IPS DF 6.9 (cell line): Measurements from ENCODE around the gene FLNC.

Experiments
- DNase-seq: peaks from one replicate; pipeline ENCODE4 v3.0.0-alpha.2; 2013; ENCODE audit warnings: low read depth, low spot score
- H3K27ac ChIP-seq: one replicate; pipeline ENCODE4 v1.5.1; 2013; ENCODE audit warnings: low read length, control low read depth
- H3K27me3 ChIP-seq: 2 replicates; pipeline ENCODE4 v1.6.1; 2013; ENCODE audit warnings: mild to moderate bottlenecking, low read length; ENCODE audit not compliant: control insufficient read depth, insufficient read depth
- H3K36me3 ChIP-seq: 2 replicates; pipeline ENCODE4 v1.6.1; 2013; ENCODE audit warnings: low read length; ENCODE audit not compliant: control insufficient read depth, insufficient read depth
- H3K4me1 ChIP-seq: 2 replicates; pipeline ENCODE4 v1.6.1; 2013; ENCODE audit warnings: low read length; ENCODE audit not compliant: control insufficient read depth, insufficient read depth
- H3K4me3 ChIP-seq: 2 replicates; pipeline ENCODE4 v1.5.1; 2013; ENCODE audit warnings: mild to moderate bottlenecking, low read length
- H3K9me3 ChIP-seq: 2 replicates; pipeline ENCODE4 v1.6.1; 2013; ENCODE audit warnings: low read length, inconsistent platforms; ENCODE audit not compliant: control insufficient read depth, insufficient read depth
- WGBS: extraction: QIAGEN DNeasy Blood & Tissue Kit; methylation state at CpG from one replicate; pipeline ENCODE4 v1.1.7; 2013; ENCODE audit warnings: mixed read lengths, missing lambda C conversion rate; ENCODE audit not compliant: insufficient read length, insufficient coverage; 5-methylcytosine and 5-hydroxymethylcytosine counted together

The FLNC gene

DNA sequence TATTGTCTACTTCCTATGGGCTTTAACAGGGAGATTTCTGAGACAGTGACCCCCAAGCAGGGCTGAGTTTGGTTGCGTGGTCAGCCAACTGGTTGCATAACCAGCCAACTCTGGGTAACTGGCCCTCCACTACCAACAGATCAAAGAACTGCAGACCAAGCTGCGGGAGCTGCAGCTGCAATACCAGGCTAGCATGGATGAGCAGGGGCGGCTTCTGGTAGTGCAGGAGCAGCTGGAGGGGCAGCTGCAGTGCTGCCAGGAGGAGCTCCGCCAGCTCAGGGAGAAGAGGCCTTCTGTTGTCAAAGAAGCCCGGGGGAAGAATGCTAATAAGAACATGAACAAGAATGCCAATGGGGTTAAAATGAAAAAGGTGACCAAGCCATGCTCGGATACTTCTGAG is 15.7 kb upstream of the FLNC start:
- no peaks in the 10 kb centered on the region for H3K9me3 ChIP-seq
- H3K27ac ChIP-seq: no peak overlapping the region
- peaks cover 2% of the 10 kb centered on the region; the same call in 1 of the 2 replicates for H3K36me3 ChIP-seq
- H3K27me3 ChIP-seq: no peaks in the 10 kb centered on the region
- H3K4me3 ChIP-seq: no peak overlapping the region
- DNase-seq: no peak
- H3K4me1 ChIP-seq: 0 out of 2 replicates have a peak, but pooled peaks cover 3% of the 10 kb centered on the region
- WGBS: no CpG with 5 or more reads among the region's 6 CpGs

DNA sequence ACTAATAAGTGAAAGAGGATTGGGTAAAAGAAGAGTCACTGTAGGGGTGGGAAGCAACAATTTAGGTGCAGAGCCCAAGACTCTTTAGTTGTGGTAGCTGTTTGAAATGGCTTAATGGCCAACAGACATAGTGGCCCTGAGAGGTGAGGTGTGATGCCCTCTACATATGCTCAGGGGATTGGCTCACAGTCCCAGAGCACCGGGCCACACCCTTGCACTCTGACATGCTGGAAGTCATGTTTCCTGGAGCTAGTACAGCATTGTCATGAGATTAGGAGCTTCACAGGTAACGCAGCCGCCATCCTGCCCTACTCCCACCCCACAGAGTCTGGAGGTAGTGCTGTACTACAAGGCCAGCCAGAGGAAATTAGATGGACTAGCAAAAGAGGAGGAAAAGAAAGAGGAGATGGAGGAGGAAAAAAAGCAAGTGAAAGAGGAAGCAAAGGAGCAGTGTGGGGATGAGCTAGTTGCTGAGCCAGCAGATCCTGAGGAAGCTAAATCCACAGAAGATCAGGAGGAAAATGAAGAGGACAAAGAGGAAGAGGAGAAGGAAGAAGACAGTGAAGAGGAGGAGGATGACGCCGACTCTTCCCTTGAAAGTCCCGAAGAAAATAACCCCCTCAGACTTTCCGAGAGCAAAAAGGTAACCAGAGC is 14.8 kb upstream of the FLNC start:
- no CpG with 5 or more reads among the region's 7 CpGs for WGBS
- H3K4me3 ChIP-seq: no peak overlapping the region
- H3K27me3 ChIP-seq: no peaks in the 10 kb centered on the region
- H3K9me3 ChIP-seq: no peaks in the 10 kb centered on the region
- no peak for DNase-seq
- 0 out of 2 replicates have a peak, but pooled peaks cover 3% of the 10 kb centered on the region for H3K4me1 ChIP-seq
- no peaks in the 10 kb centered on the region for H3K36me3 ChIP-seq
- H3K27ac ChIP-seq: no peak overlapping the region

DNA sequence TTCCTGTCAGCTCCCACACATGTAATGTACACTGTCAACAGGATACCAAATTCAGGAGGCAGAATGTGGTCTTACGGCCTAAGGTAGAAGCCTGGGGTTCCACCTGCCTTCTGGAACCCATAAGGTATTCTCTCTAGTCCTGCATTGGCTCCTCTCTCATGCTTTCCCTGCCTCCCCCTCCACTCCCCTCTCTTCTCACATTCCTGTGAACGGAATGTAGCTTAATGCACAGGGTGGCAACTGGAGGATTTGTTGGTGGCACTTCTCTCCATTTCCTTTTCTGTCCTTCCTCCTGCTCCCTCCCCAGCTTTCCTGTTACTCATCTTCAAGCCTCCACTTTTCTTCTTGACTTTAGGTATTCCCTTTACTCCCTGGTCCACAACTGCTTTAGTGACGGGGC is 11.5 kb upstream of the FLNC start:
- Histone ChIP-seq H3K9me3 (no peaks in the 10 kb centered on the region), H3K4me3 (no peak overlapping the region), H3K27ac (no peak overlapping the region), H3K4me1 (no peaks in the 10 kb centered on the region), H3K36me3 (no peaks in the 10 kb centered on the region), H3K27me3 (no peaks in the 10 kb centered on the region)
- no peak for DNase-seq
- no CpG with 5 or more reads among the region's 3 CpGs for WGBS

DNA sequence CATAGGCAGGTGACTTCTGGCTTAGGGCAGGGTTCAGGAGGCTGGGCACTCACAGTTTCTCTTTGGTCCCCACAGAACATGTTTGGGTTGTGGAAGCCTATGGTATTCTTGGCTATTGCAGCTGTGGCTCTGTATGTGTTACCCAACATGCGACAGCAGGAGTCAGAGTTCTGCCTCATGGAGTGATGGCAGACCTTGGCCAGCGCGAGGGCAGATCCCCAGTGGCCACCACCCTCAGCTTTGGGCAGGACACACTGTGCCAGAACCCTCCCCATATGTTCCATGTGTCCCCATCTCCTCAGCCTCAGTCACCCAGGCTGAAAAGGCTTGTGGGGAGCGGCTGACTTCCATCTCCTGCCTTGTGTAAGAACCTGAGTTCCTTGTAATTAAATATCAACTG is 8.5 kb upstream of the FLNC start:
- H3K36me3 ChIP-seq: no peaks in the 10 kb centered on the region
- no CpG with 5 or more reads among the region's 4 CpGs for WGBS
- H3K9me3 ChIP-seq: no peaks in the 10 kb centered on the region
- no peaks in the 10 kb centered on the region for H3K4me1 ChIP-seq
- no peak overlapping the region for H3K27ac ChIP-seq
- no peak overlapping the region for H3K4me3 ChIP-seq
- DNase-seq: no peak
- no peaks in the 10 kb centered on the region for H3K27me3 ChIP-seq

DNA sequence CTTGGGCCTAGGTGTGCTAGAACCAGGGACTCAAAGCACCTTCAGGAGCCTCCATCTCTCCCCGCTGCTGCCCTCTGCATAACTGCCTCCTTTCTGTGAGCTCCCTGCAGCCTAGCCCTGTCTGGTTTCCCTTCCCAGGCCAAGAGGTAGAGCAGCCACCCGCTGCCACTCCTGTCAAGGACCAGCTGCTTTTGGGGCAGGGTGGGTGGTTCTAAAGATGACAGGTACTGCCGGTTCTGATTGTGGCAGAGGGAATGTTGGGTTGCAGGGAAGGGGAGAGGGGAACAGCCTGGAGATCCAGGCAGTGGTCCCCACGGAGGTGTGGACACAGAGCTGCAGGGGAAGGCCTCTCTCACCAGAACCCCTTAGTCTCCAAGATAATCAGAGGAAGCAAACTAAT is 3.7 kb upstream of the FLNC start:
- WGBS: no CpG with 5 or more reads among the region's 4 CpGs
- H3K9me3 ChIP-seq: no peaks in the 10 kb centered on the region

DNA sequence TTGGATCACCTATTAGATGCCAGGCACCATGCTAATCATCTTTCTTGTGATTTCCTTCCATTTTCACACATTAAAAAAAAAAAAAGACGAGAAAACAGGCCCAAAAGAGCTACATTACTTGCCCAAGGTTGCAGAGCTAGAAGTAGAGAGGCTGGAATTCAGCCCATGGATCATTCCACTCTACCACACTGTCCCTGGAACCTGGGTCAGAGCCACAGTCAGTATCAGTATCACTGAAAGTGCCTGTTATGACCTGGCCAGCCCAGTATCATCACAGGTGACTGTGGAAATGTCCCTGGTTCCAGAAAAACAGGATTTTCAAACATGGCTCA is 3.3 kb upstream of the FLNC start:
- Histone ChIP-seq H3K9me3 (no peaks in the 10 kb centered on the region), H3K36me3 (no peaks in the 10 kb centered on the region), H3K27ac (no peak overlapping the region), H3K4me1 (peaks cover 6% of the 10 kb centered on the region; the same call in 1 of the 2 replicates), H3K4me3 (no peak overlapping the region), H3K27me3 (peaks cover 8% of the 10 kb centered on the region; the same call in 1 of the 2 replicates)
- DNase-seq: no peak
- no CpG with 5 or more reads among the region's 1 CpG for WGBS

More for the DNA sequence above, 3.7 kb upstream of the FLNC start:
- Histone ChIP-seq H3K27ac (no peak overlapping the region), H3K4me3 (no peak overlapping the region), H3K4me1 (peaks cover 6% of the 10 kb centered on the region; the same call in 1 of the 2 replicates), H3K27me3 (peaks cover 8% of the 10 kb centered on the region; the same call in 1 of the 2 replicates), H3K36me3 (no peaks in the 10 kb centered on the region)
- DNase-seq: no peak

DNA sequence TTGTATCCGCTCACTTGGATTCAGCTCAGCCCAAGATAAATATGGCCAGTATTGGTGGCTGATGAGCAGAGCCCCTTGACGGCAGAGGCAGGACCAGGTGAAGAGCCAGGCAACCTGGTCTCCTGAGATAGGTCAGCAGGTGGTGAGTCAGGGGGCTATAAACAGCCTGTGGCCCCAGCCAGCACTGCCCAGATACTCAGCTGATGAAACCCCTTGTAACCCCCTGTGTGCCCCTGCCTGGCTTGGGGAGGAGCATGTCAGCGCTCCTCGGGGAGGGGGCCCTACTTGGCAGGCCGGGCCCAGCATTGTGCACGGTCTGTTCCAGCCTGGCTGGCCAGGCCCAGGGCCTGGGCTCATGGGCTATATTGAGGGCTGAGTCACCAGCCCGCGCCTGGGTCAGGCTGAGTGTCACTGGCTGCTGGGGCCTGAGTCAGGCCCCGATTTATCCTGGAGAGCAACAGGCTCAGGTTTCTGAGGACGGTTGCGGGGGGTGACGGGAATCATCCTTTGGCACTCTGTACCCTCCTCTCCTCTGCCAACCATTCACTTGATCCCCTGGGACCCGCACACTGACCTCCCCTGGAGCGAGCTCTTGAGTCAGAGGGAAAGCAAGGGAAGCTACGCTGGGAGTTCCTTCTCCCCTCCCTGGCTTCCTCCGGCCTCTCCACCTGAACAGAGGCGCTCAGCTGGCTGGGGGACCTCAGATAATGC is 2.8 kb upstream of the FLNC start:
- Histone ChIP-seq H3K27ac (no peak overlapping the region), H3K4me3 (no peak overlapping the region), H3K27me3 (peaks cover 8% of the 10 kb centered on the region; the same call in 1 of the 2 replicates), H3K36me3 (no peaks in the 10 kb centered on the region), H3K9me3 (no peaks in the 10 kb centered on the region), H3K4me1 (peaks cover 6% of the 10 kb centered on the region; the same call in 1 of the 2 replicates)
- WGBS: no CpG with 5 or more reads among the region's 17 CpGs
- DNase-seq: no peak

DNA sequence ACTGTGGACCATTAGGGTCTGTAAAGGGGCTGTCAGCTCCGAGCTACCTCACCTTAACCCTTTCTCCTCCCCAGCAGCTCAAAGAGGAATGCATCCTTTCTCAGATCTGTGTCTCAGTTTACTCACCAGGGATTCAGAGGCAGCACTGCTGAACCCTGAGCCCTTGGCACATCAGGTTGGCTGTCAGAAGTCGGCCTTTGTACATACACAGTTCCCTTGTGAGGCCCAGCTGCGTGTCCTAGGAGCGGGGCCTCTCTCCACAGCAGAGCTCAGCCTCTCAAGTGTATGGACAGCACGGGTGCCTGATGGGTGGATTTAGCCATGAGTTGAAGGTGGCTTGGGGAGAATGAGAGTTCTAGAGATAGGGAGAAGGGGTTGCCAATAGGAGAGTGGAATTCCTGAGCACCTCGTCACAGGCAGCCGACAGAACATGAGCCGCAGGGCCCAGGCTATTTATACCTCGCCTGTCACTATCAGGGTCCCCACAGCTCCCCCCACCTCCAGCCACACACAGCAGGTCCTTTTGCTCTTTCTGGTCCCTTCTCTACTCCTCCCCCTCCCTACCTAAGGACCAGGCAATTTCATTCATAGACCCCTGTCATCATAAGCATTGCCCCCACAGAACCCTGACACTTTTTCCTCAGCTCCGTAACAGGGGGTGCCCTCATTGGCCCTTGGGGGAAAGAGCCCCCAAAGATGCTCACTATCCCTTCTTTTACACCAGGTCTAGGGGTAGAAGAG is 2.1 kb upstream of the FLNC start:
- Histone ChIP-seq H3K27me3 (peaks cover 8% of the 10 kb centered on the region; the same call in 1 of the 2 replicates), H3K27ac (no peak overlapping the region), H3K4me3 (no peak overlapping the region), H3K4me1 (peaks cover 9% of the 10 kb centered on the region; the same call in 1 of the 2 replicates), H3K9me3 (no peaks in the 10 kb centered on the region), H3K36me3 (no peaks in the 10 kb centered on the region)
- no peak for DNase-seq
- WGBS: no CpG with 5 or more reads among the region's 10 CpGs

DNA sequence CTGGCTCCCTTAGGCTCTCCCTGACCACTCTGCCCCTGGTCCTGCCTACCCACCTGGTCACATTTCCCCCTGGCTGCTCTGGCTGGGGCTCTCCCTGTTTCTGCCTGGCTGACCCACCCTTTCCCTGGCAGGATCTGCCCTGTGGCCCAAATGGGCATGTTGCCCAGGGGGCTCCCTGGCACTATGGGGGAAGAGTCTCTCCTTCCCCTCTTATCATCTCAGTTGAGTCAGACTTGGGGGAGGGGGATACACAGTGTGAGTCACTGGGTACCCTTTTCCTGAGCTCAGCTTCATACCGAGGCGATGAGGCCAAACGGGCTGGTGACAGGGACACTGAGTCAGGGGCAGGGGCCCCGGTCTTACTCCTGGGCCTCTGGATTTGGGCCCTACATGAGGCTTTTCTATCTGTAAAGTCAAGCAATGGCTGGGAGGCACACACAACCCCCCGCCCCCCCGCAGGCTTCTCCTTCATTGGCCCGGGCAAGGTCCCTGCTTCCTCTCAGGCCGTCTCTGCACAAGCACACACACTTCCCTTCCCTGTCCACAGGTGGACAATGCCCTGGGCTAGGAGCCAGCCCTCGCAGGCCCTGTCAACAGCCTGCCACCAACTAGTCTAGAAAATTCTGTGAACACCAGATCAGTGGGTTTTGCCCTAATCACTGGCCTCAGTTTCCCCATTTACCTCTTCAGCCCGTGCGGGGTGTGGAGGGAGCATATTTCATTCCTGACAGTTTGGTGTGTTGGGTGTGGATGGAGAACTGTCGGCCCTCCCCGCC is 627 bp upstream of the FLNC start:
- H3K36me3 ChIP-seq: no peaks in the 10 kb centered on the region
- no CpG with 5 or more reads among the region's 13 CpGs for WGBS
- H3K4me1 ChIP-seq: peaks cover 15% of the 10 kb centered on the region
- no peak for DNase-seq
- H3K27ac ChIP-seq: no peak overlapping the region
- H3K4me3 ChIP-seq: no peak overlapping the region
- no peaks in the 10 kb centered on the region for H3K9me3 ChIP-seq
- H3K27me3 ChIP-seq: peaks cover 8% of the 10 kb centered on the region; the same call in 1 of the 2 replicates
